Astrocyte (in vitro differentiated cells and primary cell): ENCODE results near the gene CTTN.

Experiments
- CTCF ChIP-seq: IDR thresholded peaks from 2 replicates; pipeline ENCODE4 v1.5.1; 2011; ENCODE audit warnings: low read depth, mild to moderate bottlenecking, inconsistent platforms, low read length, moderate library complexity; ENCODE audit not compliant: insufficient read depth
- EZH2 ChIP-seq: IDR thresholded peaks from 2 replicates; pipeline ENCODE4 v1.6.1; 2012; ENCODE audit warnings: mild to moderate bottlenecking, low read length, inconsistent platforms; ENCODE audit not compliant: insufficient read depth

- no peak for TF ChIP-seq CTCF
- no peak for TF ChIP-seq EZH2
Measured at GRCh38 chr11:70354629-70355028, 43.7 kb upstream of the CTTN start.
